CD14-positive monocyte (primary cell): ENCODE results near the gene ZDHHC13. TPM values are rescaled to one million over a fixed set of nuclear protein-coding genes. Genes with fewer than 3 reads are reported as not detected.

Source experiments
- DNase-seq, 3 donors: peaks; one replicate each; pipeline ENCODE4 v3.0.0-alpha.2; 2011 to 2022
- H2AFZ ChIP-seq: 2 replicates; pipeline ENCODE4 v1.6.0; 2012; ENCODE audit warnings: mild to moderate bottlenecking, low read depth, low read length, inconsistent platforms; ENCODE audit not compliant: insufficient read depth, poor library complexity, severe bottlenecking
- H3K27ac ChIP-seq, 2 donors: 1 replicate in 1 of 2; 2 replicates in 1 of 2; pipeline ENCODE4 v1.5.1; 2012 to 2013; ENCODE audit warnings: low read length in 2 of 2, control low read depth in 1 of 2, inconsistent platforms in 1 of 2, low read depth in 1 of 2, mild to moderate bottlenecking in 1 of 2
- H3K27me3 ChIP-seq, 2 donors: one replicate each; pipeline versions ENCODE4 v1.6.0 to v1.6.1; 2011 to 2013; ENCODE audit warnings: low read length in 2 of 2; ENCODE audit not compliant: control insufficient read depth in 2 of 2, insufficient read depth in 2 of 2
- H3K36me3 ChIP-seq, 2 donors: replicated peaks in 1 of 2; 1 replicate in 1 of 2; 2 replicates in 1 of 2; pipeline versions ENCODE4 v1.5.1 to v1.6.1; 2012 to 2013; ENCODE audit warnings: low read length in 2 of 2, control low read depth in 1 of 2, inconsistent platforms in 1 of 2, mild to moderate bottlenecking in 1 of 2; ENCODE audit not compliant: insufficient read depth in 2 of 2, control insufficient read depth in 1 of 2
- H3K4me1 ChIP-seq, 2 donors: 1 replicate in 1 of 2; 2 replicates in 1 of 2; pipeline versions ENCODE4 v1.5.1 to v1.6.1; 2012 to 2013; ENCODE audit warnings: low read length in 2 of 2, control low read depth in 1 of 2, inconsistent platforms in 1 of 2, mild to moderate bottlenecking in 1 of 2, moderate library complexity in 1 of 2; ENCODE audit not compliant: insufficient read depth in 2 of 2, control insufficient read depth in 1 of 2
- H3K4me2 ChIP-seq: replicated peaks from 2 replicates; pipeline ENCODE3; 2012; ENCODE audit warnings: low read length, moderate library complexity, mild to moderate bottlenecking; ENCODE audit not compliant: poor library complexity, severe bottlenecking; ENCODE audit errors: extremely low read depth
- H3K4me3 ChIP-seq, 3 experiments: fragments of 200-600 bp in 1 of 3; sonication (generic) in 1 of 3; replicated peaks in 1 of 3; 1 replicate in 2 of 3; 2 replicates in 1 of 3; pipeline ENCODE4 v1.5.1; 2011 to 2013; ENCODE audit warnings: low read length in 3 of 3, mild to moderate bottlenecking in 3 of 3, control low read depth in 2 of 3, low read depth in 2 of 3, inconsistent platforms in 1 of 3, moderate library complexity in 1 of 3
- H3K79me2 ChIP-seq: 2 replicates; pipeline ENCODE4 v1.6.0; 2012; ENCODE audit warnings: mild to moderate bottlenecking, control low read depth, inconsistent platforms, low read length, moderate library complexity; ENCODE audit not compliant: insufficient read depth
- H3K9ac ChIP-seq: 2 replicates; pipeline ENCODE4 v1.6.0; 2017; ENCODE audit warnings: low read length, mild to moderate bottlenecking; ENCODE audit not compliant: insufficient read depth, poor library complexity, severe bottlenecking
- H3K9me3 ChIP-seq, 2 donors: replicated peaks in 1 of 2; 1 replicate in 1 of 2; 2 replicates in 1 of 2; pipeline versions ENCODE4 v1.5.1 to v1.6.1; 2012 to 2013; ENCODE audit warnings: low read length in 2 of 2, control low read depth in 1 of 2; ENCODE audit not compliant: control insufficient read depth in 1 of 2, insufficient read depth in 1 of 2
- H4K20me1 ChIP-seq: 2 replicates; pipeline ENCODE4 v1.6.0; 2012; ENCODE audit warnings: mild to moderate bottlenecking, low read length, control low read depth, moderate library complexity; ENCODE audit not compliant: insufficient read depth
- H3K27ac Mint-ChIP-seq, 7 donors: one replicate each; pipeline ENCODE4 v1.8.0; 2020; ENCODE audit warnings: mild to moderate bottlenecking in 7 of 7, mixed read lengths in 7 of 7, moderate library complexity in 6 of 7, inconsistent platforms in 2 of 7
- H3K27me3 Mint-ChIP-seq, 3 donors: one replicate each; pipeline ENCODE4 v1.8.0; 2021 to 2022; ENCODE audit warnings: low read depth in 3 of 3, mild to moderate bottlenecking in 3 of 3, mixed read lengths in 3 of 3, moderate library complexity in 3 of 3, inconsistent platforms in 1 of 3
- H3K36me3 Mint-ChIP-seq, 2 donors: one replicate each; pipeline ENCODE4 v1.8.0; 2020; ENCODE audit warnings: mixed read lengths in 2 of 2, inconsistent platforms in 1 of 2, mild to moderate bottlenecking in 1 of 2
- H3K4me1 Mint-ChIP-seq: one replicate; pipeline ENCODE4 v1.8.0; 2020; ENCODE audit warnings: mild to moderate bottlenecking, mixed read lengths
- H3K4me3 Mint-ChIP-seq, 2 donors: one replicate each; pipeline ENCODE4 v1.8.0; 2020; ENCODE audit warnings: mild to moderate bottlenecking in 2 of 2, mixed read lengths in 2 of 2, moderate library complexity in 1 of 2
- H3K9me3 Mint-ChIP-seq, 7 donors: one replicate each; pipeline ENCODE4 v1.8.0; 2020 to 2022; ENCODE audit warnings: mixed read lengths in 7 of 7, mild to moderate bottlenecking in 6 of 7, moderate library complexity in 6 of 7, inconsistent platforms in 2 of 7
- WGBS: methylation state at CpG from one replicate; pipeline ENCODE4 v1.1.5; 2013; ENCODE audit warnings: missing lambda C conversion rate; ENCODE audit not compliant: insufficient coverage; 5-methylcytosine and 5-hydroxymethylcytosine counted together
- intact Hi-C, 2 donors: fragments of 100-400 bp; cut with micrococcal nuclease; formaldehyde crosslinking; loops; one replicate each; pipeline versions ENCODE4 v1.15.0 to v1.15.1; 2023
- polyA plus RNA-seq, 3 donors: library from polyadenylated mRNA; depleted of rRNA in 1 of 3; unstranded in 2 of 3; stranded (reverse) in 1 of 3; fragments of 300-500 nt in 2 of 3; fragments of >200 nt in 1 of 3; fragmentation: Illumina TruSeq in 2 of 3; gene quantifications; 1 replicate in 2 of 3; 2 replicates in 1 of 3; pipeline ENCODE4 v1.2.3, GENCODE V29; 2012 to 2021
- TF ChIP-seq, protein P1 (sequence below): fragments of 200-600 bp; IDR thresholded peaks from one replicate; pipeline ENCODE4 v1.8.0; 2022; ENCODE audit warnings: antibody characterized with exemption, mild to moderate bottlenecking

ZDHHC13 gene
- polyA plus RNA-seq, 3 donors = 5.6 to 7.5 (median 5.6) TPM

DNA sequence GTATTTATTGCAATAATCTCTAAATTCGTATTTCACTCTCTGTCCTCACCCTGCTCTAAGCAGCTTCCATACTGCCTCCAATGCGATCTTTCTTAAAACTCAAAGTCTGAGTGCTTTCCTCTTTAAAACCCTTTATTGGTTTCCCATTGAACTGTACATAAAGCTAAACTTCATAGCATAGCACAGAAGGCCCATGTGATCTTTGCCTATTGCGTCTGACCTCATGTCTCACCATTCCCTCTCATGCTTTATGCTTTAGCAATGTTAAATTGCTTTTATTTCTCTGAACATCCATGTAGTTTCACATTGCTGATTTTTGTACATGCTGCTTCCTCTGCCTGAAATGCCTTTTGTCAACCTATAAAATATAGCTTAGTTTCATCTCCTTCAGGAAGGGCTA, 28.4 kb downstream of the ZDHHC13 start:
- no peaks in the 10 kb centered on the region for H3K4me1 Mint-ChIP-seq
- peaks cover 32% of the 10 kb centered on the region in 2 donors for H3K36me3 Mint-ChIP-seq
- TF ChIP-seq, protein P1, sequence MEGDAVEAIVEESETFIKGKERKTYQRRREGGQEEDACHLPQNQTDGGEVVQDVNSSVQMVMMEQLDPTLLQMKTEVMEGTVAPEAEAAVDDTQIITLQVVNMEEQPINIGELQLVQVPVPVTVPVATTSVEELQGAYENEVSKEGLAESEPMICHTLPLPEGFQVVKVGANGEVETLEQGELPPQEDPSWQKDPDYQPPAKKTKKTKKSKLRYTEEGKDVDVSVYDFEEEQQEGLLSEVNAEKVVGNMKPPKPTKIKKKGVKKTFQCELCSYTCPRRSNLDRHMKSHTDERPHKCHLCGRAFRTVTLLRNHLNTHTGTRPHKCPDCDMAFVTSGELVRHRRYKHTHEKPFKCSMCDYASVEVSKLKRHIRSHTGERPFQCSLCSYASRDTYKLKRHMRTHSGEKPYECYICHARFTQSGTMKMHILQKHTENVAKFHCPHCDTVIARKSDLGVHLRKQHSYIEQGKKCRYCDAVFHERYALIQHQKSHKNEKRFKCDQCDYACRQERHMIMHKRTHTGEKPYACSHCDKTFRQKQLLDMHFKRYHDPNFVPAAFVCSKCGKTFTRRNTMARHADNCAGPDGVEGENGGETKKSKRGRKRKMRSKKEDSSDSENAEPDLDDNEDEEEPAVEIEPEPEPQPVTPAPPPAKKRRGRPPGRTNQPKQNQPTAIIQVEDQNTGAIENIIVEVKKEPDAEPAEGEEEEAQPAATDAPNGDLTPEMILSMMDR = no peak
- peaks cover 0 to 2% (median 0%) of the 10 kb centered on the region in 3 donors for H3K27me3 Mint-ChIP-seq
- 50% methylated on average over 2 of the region's 3 CpGs for whole genome bisulfite sequencing
- no peak overlapping the region for H3K4me3 Mint-ChIP-seq
- Histone ChIP-seq H3K27me3 (no peaks in the 10 kb centered on the region), H3K79me2 (no peaks in the 10 kb centered on the region), H3K9ac (no peak overlapping the region), H3K36me3 (peaks cover 17 to 42% of the 10 kb centered on the region in 2 donors), H4K20me1 (no peaks in the 10 kb centered on the region), H3K4me3 (no peak overlapping the region), H3K9me3 (no peaks in the 10 kb centered on the region), H3K4me2 (no peak overlapping the region), H3K4me1 (no peaks in the 10 kb centered on the region), H3K27ac (no peak overlapping the region), H2AFZ (no peak overlapping the region)
- no peak overlapping the region for H3K27ac Mint-ChIP-seq
- no peak for DNase-seq
- intact Hi-C loops = no loop called here
- no peaks in the 10 kb centered on the region for H3K9me3 Mint-ChIP-seq

DNA sequence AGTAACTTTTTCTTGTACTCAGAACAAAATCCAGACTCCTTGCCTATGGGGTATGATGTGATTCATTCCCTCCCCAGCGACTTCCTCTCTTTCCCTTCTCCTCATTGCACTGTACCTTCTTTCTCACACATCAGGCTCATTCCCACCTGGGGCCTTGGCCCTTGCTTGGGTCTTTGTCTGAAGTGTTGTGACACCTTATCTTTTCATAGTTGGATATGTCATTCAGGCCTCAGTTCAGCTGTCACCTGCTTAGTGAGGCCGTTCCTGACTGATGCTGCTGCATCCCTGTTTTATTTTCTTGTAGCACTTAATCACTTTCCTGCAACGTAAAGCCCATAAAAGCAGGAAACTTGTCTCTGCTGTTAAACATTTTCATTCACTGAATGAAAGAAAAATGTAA, 39.9 kb downstream of the ZDHHC13 start:
- Histone ChIP-seq H3K27ac (no peak overlapping the region), H3K4me3 (no peak overlapping the region), H3K27me3 (no peaks in the 10 kb centered on the region), H3K79me2 (no peaks in the 10 kb centered on the region), H2AFZ (no peak overlapping the region), H3K9ac (no peak overlapping the region), H3K4me2 (no peak overlapping the region), H3K4me1 (no peaks in the 10 kb centered on the region), H3K36me3 (peaks cover 37 to 89% of the 10 kb centered on the region in 2 donors), H3K9me3 (no peaks in the 10 kb centered on the region), H4K20me1 (no peaks in the 10 kb centered on the region)
- intact Hi-C loops = no loop called here
- H3K9me3 Mint-ChIP-seq = no peaks in the 10 kb centered on the region
- no CpG with 5 or more reads among the region's 3 CpGs for WGBS
- no peaks in the 10 kb centered on the region for H3K4me1 Mint-ChIP-seq
- no peaks in the 10 kb centered on the region for H3K27me3 Mint-ChIP-seq
- DNase-seq = no peak
- TF ChIP-seq, protein P1 = no peak
- H3K36me3 Mint-ChIP-seq = peaks cover 66 to 75% of the 10 kb centered on the region in 2 donors
- H3K4me3 Mint-ChIP-seq = no peak overlapping the region
- H3K27ac Mint-ChIP-seq = peak overlapping the region in 1 of 7 donors; percentile 25
